A549 treated with ZK216348 at 1 μM for 4 hours (cell line): ENCODE results near the gene ZC4H2. TPM values are rescaled to one million over a fixed set of nuclear protein-coding genes. Genes with fewer than 3 reads are reported as not detected.

Experiments
- total RNA-seq: library from RNA; stranded (reverse); fragments of 200-300 nt; extraction: Qiagen RNA extraction; gene quantifications from 5 replicates; pipeline ENCODE4 v1.2.3, GENCODE V29; 2022; ENCODE audit warnings: low read depth

The ZC4H2 gene
- total RNA-seq: 1.7 to 2.7 TPM (median 2.2 TPM) in 5 replicates

GRCh38 chrX:64975989-64976672 is at the start of gene ZC4H2:
ZC4H2 (minus strand) TSS chrX:64976450; CDS start chrX:64976377, 73 bp downstream.

Other genes with a start within 250 kb of the ZC4H2 start
- not detected in 5 replicates for gene ZC3H12B, start 58.4 kb upstream of the ZC4H2 start, total RNA-seq